SK-N-SH treated with all-trans-retinoic acid at 6 μM for 48 hours (cell line): Measurements from ENCODE around the gene TTLL4.

Source experiments
- CREB5 ChIP-seq: fragments of 250-450 bp; sonication (Bioruptor Pico); IDR thresholded peaks from 2 replicates; pipeline ENCODE4 v1.5.1; 2020; ENCODE audit warnings: low read depth, mild to moderate bottlenecking, moderate library complexity
- CSDC2 ChIP-seq: fragments of 250-450 bp; sonication (Bioruptor Pico); IDR thresholded peaks from 2 replicates; pipeline ENCODE4 v1.5.0; 2020; ENCODE audit warnings: mild to moderate bottlenecking, moderate library complexity
- CSRNP3 ChIP-seq: fragments of 250-450 bp; sonication (Bioruptor Pico); IDR thresholded peaks from 2 replicates; pipeline ENCODE4 v1.5.1; 2021; ENCODE audit warnings: mild to moderate bottlenecking, moderate library complexity
- ESRRG ChIP-seq: fragments of 250-450 bp; sonication (Bioruptor Pico); IDR thresholded peaks from 2 replicates; pipeline ENCODE4 v1.6.1; 2021; ENCODE audit warnings: mild to moderate bottlenecking
- ZC3H10 ChIP-seq: fragments of 250-450 bp; sonication (Bioruptor Pico); IDR thresholded peaks from 2 replicates; pipeline ENCODE4 v1.5.1; 2021; ENCODE audit warnings: mild to moderate bottlenecking, moderate library complexity
- ZFP3 ChIP-seq: fragments of 250-450 bp; sonication (Bioruptor Pico); IDR thresholded peaks from 2 replicates; pipeline ENCODE4 v1.5.0; 2020; ENCODE audit warnings: mild to moderate bottlenecking, moderate library complexity
- ZNF8 ChIP-seq: fragments of 450-650 bp; formaldehyde crosslinking; IDR thresholded peaks from 2 replicates; pipeline ENCODE4 v1.5.0; 2020; ENCODE audit warnings: mild to moderate bottlenecking, moderate library complexity
- TF ChIP-seq, protein P1 (sequence below): fragments of 250-450 bp; sonication (Bioruptor Pico); IDR thresholded peaks from 2 replicates; pipeline ENCODE4 v1.8.0; 2020; ENCODE audit warnings: mild to moderate bottlenecking, moderate library complexity, borderline replicate concordance

DNA sequence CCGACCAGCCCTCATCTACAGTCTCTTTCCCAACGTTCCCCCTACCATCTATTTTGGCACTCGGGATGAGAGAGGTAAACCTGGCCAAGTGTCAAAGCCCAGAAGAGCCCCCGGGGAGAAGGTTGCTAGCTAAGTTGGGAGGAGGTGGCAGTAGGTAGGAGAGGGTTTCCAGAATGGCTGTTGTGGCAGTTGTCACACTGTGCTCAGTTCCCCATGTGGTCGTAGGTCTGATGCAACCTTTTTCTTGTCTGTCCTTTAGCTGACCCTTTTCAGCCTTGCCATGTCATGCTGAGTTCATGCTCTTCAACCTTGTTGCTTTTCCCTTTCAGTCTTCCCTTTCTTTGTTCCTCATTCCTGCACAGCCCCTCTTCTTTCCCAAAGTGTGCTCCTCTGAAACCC lies 34.5 kb downstream of the TTLL4 start:
- no peak for TF ChIP-seq CSDC2
- no peak for TF ChIP-seq ZNF8 (CRISPR knock-in tag)
- TF ChIP-seq CREB5 = no peak
- no peak for TF ChIP-seq CSRNP3 (CRISPR knock-in tag)
- no peak for TF ChIP-seq ZFP3
- TF ChIP-seq ESRRG (CRISPR knock-in tag) = no peak
- no peak for TF ChIP-seq ZC3H10 (CRISPR knock-in tag)
- TF ChIP-seq, protein P1, sequence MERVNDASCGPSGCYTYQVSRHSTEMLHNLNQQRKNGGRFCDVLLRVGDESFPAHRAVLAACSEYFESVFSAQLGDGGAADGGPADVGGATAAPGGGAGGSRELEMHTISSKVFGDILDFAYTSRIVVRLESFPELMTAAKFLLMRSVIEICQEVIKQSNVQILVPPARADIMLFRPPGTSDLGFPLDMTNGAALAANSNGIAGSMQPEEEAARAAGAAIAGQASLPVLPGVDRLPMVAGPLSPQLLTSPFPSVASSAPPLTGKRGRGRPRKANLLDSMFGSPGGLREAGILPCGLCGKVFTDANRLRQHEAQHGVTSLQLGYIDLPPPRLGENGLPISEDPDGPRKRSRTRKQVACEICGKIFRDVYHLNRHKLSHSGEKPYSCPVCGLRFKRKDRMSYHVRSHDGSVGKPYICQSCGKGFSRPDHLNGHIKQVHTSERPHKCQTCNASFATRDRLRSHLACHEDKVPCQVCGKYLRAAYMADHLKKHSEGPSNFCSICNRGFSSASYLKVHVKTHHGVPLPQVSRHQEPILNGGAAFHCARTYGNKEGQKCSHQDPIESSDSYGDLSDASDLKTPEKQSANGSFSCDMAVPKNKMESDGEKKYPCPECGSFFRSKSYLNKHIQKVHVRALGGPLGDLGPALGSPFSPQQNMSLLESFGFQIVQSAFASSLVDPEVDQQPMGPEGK = no peak
